GM20431 (cell line): Measurements from ENCODE around the gene PAM16.

ENCODE experiments used
- in situ Hi-C: fragments of 300-500 bp; cut with MseI, MboI; formaldehyde crosslinking; loops from one replicate; pipeline ENCODE4 v1.15.0; 2020; ENCODE audit warnings: low sequenced_read_pairs; ENCODE audit not compliant: unreplicated experiment

Gene PAM16

DNA sequence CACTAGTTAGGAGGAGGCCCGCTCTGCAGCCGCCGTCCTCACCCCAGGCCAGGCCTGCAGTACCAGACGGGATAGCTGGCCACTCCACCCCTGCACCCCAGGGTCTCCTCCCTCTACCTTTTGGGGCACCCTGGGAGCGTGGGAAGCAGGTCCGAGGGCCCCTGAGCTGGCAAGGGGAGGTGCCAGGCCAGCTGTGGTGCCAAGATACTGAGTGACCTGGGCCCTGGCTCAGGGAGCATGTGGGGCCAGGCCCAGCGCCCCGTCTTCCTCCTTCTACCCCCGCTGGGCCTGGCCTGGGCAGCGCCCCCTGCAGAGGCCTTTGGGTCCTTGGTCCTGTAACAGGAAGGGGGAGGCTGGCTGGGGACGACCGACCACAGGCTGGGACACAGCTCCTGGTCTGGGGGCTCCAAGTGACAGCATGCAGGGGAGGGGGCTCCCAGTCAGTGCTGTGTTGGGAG is 13.0 kb downstream of the PAM16 start:
- in situ Hi-C loops: loop anchor here (10.0 kb wide), 1 partner anchor 53 kb away; no protein-coding TSS in a partner anchor

DNA sequence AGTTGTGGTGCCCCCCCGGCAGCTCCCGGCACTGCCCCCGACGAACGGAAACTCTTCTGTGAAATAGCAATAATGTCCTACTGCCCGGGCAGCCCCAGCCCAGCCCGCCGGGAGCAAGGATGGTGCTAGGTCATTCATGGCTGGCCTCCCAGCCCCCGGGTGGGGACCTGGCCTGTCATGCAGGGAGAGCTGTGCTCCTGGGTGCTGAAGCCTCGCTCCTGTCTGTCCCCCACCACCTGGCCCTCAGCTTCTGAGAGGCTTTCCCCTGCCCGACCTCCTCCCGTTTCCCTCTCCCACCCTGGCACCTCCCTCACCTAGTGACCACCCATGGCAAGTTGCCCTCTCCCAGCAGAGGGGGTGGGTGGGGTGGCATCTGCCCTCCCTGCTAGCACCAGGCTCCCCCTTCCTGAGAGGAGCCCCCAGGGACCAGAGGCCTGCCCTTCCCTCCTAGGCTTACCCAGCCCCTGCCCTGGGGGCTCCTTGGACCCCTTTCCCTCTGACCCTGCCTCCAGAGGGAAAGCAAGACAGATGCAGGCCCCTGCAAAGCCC is 13.5 kb downstream of the PAM16 start:
- in situ Hi-C loops: loop anchor here (10.0 kb wide), 1 partner anchor 53 kb away; no protein-coding TSS in a partner anchor

DNA sequence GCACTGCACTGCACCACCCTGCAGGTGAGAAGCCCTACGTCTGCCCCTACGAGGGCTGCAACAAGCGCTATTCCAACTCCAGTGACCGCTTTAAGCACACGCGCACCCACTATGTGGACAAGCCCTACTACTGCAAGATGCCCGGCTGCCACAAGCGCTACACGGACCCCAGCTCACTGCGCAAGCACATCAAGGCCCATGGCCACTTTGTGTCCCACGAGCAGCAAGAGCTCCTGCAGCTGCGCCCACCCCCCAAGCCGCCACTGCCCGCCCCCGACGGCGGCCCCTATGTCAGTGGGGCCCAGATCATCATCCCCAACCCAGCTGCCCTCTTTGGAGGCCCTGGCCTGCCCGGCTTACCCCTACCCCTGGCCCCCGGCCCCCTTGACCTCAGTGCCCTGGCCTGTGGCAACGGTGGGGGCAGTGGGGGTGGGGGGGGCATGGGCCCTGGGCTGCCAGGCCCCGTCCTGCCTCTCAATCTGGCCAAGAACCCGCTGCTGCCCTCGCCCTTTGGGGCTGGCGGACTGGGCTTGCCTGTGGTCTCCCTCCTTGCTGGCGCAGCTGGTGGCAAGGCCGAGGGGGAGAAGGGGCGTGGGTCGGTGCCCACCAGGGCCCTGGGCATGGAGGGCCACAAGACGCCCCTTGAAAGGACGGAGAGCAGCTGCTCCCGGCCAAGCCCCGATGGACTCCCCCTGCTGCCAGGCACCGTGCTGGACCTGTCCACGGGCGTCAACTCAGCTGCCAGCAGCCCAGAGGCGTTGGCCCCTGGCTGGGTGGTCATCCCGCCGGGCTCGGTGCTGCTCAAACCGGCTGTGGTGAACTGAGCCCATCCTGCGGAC is 14.2 kb downstream of the PAM16 start:
- in situ Hi-C loops: loop anchor here (10.0 kb wide), 1 partner anchor 52 kb away; no protein-coding TSS in a partner anchor

DNA sequence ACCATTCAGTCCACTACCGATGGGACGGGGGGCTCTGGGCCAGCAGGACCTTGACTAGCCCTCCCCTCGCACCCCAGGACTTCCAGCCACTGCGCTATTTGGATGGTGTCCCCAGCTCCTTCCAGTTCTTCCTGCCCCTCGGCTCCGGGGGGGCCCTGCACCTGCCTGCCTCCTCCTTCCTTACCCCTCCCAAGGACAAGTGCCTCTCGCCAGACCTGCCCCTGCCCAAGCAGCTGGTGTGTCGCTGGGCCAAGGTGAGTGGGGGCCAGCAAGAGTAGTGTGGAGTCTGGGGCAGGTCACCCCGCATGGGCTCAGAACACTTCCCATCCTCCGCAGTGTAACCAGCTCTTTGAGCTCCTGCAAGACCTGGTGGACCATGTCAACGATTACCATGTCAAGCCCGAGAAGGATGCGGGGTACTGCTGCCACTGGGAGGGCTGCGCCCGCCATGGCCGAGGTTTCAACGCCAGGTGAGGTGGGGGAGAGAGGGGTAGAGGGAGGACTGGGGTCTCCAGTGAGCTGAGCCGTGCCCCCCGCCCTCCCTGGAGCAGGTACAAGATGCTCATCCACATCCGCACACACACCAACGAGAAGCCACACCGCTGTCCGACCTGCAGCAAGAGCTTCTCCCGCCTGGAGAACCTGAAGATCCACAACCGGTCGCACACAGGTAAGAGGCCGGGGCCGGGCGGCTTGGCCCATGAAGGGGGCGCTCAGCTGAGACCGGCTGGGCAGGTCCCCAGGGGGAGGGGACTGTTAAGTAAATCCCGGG is 16.2 kb downstream of the PAM16 start:
- in situ Hi-C loops: loop anchor here (10.0 kb wide), 1 partner anchor 50 kb away; no protein-coding TSS in a partner anchor

DNA sequence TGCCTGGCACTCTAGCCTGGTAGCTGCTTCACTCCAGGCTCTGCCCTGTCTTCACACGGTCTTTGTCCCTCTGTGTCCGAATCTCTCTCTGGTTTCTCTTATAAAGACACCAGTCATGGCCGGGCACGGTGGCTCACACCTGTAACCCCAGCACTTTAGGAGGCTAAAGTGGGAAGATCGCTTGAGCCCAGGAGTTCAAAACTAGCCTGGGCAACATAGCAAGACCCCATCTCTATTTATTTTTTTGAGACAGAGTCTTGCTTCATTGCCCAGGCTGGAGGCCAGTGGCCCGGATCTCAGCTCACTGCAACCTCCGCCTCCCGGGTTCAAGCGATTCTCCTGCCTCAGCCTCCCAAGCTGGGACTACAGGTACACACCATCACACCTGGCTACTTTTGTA is 17.4 kb downstream of the PAM16 start:
- in situ Hi-C loops: loop anchor here (10.0 kb wide), 1 partner anchor 49 kb away; no protein-coding TSS in a partner anchor

DNA sequence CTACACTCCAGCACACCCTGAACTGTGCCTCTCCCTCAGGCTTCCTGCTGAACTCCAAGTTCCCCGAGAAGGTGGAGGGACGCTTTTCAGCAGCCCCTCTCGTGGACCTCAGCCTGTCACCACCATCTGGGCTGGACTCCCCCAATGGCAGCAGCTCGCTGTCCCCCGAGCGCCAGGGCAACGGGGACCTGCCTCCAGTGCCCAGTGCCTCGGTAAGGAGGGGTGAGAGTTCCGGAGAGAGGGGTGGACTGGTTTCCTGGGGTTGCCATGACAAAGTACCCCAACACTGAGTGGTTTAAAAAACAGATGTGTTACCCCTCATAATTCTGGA is 17.8 kb downstream of the PAM16 start:
- in situ Hi-C loops: loop anchor here (10.0 kb wide), 1 partner anchor 48 kb away; no protein-coding TSS in a partner anchor

DNA sequence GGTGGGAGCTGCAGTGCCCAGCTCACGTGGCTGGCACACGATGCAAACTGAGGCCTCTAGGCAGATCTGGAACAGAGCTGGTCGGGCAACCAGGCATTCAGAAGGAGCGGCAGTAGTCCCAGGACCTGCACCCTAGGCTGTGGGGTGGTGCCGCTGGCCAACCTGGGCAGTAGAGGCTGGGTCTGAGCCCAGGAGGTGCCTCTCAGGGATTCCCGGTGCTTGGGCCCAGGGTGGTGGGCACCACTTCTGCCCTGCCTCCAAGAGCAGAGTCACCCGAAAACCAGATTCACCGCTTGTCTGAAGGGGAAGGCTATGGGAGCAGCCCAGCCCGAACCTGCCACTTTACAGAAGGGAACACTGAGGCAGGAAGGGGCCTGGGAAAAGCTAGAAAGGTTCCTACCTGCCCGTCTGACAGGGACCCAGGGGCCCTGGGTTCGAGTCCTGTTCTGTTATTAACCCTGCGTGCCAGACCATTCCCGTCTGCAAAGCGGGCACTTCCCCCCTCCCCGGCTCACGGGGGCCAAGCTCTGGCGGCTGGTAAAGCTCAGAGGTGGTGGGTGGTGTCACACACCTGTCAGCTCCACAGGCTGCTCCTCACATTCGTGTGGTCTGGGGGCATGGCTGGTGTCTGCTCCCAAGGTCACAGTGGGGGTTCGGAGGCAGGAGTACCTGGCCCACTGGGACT is 18.4 kb downstream of the PAM16 start:
- in situ Hi-C loops: loop anchor here (10.0 kb wide), 1 partner anchor 48 kb away; no protein-coding TSS in a partner anchor

DNA sequence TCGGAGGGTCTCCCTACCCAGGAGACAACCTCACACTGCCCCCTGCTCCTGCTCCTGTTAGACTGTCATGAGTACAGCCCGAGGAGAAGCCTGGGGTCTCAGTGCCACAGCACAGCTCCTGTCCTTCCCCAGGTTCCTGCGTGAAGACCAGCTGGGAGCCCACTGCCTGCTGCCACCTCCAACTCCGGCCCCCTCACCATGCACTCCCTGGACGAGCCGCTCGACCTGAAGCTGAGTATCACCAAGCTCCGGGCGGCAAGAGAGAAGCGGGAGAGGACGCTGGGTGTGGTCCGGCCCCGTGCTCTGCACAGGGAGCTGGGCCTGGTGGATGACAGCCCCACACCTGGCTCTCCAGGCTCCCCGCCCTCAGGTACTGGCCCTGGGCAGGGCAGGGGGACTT is 19.0 kb downstream of the PAM16 start:
- in situ Hi-C loops: loop anchor here (10.0 kb wide), 1 partner anchor 47 kb away; no protein-coding TSS in a partner anchor

DNA sequence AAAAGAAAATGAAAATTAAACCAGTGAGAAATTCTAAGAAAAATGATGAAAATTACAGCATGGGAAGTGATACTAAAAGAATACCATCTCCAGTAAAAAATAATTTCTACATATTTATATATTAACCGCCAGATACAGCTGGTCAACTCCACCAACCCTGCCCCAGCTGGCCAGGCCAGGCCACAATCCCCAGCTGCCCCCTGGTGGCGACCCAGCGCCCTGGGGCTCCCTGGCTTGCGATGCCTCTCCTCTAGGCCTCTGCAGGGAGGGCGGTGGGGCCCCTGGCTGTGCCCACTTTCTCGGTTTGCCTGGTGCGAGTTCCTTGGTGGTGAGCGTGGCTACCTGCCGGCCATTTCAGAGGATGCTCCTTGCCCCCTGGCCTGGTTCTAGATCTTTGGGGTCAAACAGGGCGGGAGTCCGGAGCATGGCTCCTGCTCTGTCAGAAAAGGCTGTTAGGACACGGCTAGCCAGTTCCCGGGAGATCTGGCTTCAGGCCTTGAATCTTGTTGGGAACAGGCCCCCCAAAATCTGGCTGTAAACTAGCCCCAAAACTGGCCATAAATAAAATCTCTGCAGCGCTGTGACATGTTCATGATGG is 20.7 kb downstream of the PAM16 start:
- in situ Hi-C loops: loop anchor here (10.0 kb wide), 1 partner anchor 46 kb away; no protein-coding TSS in a partner anchor

DNA sequence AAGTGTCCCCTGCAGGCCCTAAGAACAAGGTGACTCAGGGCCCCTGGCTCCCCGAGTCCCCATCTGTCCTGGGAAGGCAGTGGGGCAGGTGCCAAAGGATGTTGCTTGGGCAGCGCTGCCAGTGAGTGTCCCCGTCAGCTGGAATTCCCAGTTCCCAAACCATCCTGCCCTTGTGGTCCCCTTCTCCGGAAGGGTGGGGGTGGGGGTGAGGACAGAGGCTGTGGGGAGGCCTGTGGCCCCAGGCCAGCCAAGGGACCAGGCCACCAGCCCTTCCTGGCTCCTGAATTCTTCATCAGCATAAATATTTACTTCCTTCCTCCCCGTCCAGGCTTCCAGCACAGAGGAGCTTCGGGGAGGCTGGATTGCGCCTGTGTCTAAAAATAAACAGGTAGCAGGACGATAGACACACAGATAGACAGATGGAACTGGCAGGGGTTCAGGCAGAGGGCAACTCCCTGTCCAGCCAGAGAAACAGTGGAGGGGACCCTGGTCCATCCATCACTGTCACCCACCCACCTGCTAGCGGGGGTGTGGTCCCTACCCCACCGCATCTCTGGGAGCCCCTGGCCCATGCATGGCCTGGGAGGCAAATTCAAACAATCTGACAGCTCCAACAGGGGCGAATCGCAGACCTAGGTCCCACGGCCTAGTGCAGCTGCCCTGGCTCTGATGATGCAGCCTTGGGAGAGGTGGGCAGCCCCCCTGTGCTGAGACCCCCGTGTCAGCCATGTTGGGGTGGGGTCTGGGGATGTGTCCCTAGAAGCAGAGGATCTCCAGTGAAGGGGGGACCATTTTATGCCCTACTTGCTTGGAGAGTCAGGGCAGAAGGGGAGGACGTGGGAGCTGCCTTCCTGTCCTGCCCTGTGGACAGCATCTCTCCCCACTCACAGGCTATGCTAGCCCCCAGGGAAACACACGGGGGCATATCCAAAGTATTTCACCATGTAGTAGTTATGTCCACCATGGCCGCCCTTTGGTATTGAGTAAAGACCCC is 22.0 kb downstream of the PAM16 start:
- in situ Hi-C loops: no loop called here

DNA sequence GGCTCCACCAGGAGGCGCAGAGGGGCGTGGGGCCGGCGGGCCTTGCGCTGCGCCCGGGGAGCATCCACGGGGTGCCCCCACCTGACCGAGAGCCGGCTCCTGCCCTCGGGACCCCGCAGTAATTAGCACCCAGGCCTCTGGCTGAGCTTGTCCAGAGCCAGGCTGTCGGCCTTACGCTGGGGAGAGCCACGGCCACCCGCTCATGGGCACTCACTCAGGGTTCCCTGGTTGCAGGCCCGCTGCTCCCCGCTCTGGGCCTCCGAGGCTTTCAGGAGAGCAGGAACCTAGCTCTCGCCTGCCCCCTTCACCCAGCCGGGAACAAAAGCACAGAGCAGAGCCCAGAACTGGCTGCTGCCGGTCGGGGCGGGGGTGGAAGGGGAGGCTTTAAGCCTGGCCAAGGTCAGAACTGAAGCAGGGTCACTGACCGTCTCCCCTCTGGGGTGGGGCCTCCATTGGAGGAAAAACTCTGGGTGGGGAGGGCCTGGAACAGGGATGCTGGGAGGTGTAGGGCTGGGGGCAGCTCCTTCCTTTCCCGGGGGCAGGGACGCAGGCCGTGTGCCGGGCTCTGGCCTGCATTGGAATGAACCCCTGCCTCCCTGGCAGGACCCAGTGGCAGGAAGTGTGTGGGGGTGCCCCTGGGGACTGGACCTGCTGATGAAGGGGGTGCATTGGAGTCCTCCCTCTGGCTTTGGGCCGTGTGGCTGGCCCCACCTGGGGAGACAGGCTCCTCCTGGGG is 22.9 kb downstream of the PAM16 start:
- in situ Hi-C loops: no loop called here

DNA sequence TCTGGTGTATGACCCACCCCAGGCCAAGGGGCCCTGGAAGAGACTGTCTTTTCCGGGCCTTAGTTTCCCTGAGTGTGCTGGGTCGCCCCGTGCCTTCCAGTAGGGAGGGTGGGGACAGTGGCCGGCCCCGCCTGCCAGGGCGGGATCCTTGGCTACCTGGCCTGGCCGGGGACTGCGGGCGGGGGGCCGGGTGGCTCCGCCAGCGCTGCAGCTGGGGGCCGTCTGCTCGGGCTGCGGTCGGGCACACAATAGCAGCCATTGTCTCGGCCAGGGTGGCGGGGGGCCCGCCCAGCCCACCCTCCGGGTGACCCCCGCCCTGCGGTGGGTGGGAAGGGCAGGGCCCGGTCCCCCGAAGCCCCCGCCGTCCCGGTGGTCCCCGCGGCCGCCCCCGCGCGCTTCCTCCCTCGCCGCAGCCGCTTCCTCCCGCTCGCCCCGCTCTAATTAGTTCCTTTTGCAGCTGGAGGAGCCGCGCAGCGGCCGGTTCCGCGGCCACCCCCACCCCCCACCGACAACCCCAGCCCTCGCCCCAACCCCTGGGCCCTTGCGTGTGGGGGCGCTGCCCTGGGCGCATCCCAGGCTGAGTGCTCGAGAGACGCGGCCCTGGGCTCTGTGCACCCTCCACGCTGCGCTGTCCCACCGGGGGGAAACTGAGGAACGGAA is 23.6 kb downstream of the PAM16 start:
- in situ Hi-C loops: no loop called here

DNA sequence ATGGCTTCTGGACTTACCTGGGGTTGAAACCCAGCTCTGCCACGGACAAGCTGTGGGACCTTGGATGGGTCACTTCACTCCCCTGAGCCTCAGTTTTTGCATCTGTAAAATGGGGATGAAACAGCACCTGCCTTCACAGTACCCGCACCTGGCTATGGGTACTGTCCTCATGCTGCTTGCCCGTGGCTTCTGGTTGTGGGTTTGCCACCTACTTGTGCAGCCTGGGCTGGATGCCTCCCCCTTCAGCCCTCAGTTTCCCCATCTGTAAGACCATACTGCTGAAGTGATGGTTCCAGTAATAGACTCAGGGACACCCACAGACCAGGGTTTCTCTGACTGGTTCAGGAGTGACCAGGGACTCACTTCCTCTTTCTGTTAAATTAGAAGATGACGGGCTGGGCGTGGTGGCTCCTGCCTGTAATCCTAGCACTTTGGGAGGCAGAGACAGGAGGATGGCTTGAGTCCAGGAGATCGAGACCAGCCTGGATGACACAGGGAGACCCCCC is 25.8 kb downstream of the PAM16 start:
- in situ Hi-C loops: no loop called here

DNA sequence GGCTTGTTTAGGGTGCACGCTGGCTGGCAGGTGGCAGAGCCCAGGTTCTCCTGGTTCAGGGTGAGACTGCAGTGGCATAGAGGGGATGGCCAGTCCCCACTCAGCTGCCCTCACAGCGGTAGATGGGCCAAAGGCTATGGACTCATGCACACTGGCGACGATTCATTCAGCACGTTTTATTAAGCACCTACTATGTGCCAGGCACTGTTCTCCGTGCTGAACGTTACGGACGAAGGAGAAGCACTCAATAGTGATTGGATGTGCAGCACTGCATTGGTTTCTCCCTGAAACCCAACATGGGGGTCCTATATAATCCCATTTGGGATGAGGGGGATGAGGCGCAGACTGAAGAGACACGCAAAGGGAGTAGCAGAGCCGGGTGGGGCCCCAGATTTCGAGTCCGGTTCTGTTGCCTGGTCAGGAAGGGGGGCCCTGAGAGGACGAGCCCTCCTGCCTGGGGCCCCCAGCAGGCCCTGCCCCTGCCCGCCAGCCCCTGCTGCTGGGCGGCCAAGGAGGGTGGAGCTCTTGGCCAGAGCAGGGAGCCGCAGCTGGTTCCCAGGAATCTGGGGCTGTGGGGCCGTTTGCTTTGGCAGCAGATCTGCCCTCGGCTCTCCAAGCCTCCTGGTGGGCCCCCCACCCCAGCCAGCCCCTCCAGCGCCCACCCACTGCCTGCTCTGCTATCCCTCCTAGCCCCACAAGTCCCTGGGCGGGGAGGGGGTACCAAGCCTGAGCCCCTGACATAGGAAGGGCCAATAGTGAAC is 26.4 kb downstream of the PAM16 start:
- in situ Hi-C loops: no loop called here

DNA sequence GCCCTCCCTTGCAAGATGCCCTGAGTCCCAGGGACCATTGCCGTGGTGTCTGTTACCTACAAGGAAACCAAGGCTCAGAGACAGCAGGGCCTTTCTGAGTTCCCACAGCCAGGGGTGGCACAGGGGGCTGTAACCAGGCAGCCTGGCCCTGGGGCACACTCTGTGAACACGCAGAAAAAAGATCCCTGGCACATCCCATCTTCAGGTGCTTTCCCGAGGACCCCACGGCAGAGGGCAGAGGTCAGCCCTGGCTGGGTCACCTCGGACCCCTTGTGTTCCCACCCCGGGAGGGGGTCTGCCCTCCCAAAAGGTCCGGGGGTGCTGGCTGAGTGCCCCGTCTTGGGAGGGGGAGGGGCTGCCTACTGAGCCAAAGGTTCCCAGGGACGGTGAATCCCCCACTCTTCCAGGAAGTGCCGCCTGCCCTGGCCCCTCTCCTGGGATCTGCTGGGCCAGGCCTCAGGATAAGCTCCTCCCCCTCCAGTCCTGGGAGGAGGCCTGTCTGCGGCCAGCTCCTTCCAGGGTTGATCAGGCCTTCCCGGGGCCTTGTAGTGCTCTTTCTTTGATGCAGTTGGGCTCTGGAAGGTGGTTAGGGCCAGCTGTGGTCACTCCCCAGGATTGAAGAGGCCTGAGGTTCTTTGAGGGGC is 27.2 kb downstream of the PAM16 start:
- in situ Hi-C loops: no loop called here
